HEK293 (cell line): ENCODE results near the gene EEF1AKMT1.

Source experiments
- BCL11A ChIP-seq: fragments of 450-650 bp; formaldehyde crosslinking; IDR thresholded peaks from 2 replicates; pipeline ENCODE4 v1.5.1; 2016; ENCODE audit warnings: low read depth, missing biosample characterization, missing genetic modification characterization
- BCL11B ChIP-seq: fragments of 450-650 bp; formaldehyde crosslinking; IDR thresholded peaks from 2 replicates; pipeline ENCODE4 v1.5.1; 2016; ENCODE audit warnings: low read depth, missing biosample characterization, missing genetic modification characterization
- HOXA7 ChIP-seq: sonication (generic); formaldehyde crosslinking; IDR thresholded peaks from 2 replicates; pipeline ENCODE4 v1.8.1; 2022; ENCODE audit warnings: missing genetic modification reagents, borderline replicate concordance
- HOXC10 ChIP-seq: sonication (generic); formaldehyde crosslinking; IDR thresholded peaks from 2 replicates; pipeline ENCODE4 v1.8.1; 2023; ENCODE audit warnings: mild to moderate bottlenecking, missing genetic modification reagents
- KLF9 ChIP-seq: fragments of 450-650 bp; formaldehyde crosslinking; IDR thresholded peaks from 2 replicates; pipeline ENCODE4 v1.5.1; 2016; ENCODE audit warnings: missing biosample characterization, missing genetic modification characterization, low read depth
- PRDM6 ChIP-seq: fragments of 450-650 bp; formaldehyde crosslinking; IDR thresholded peaks from 2 replicates; pipeline ENCODE4 v1.5.1; 2017; ENCODE audit warnings: missing biosample characterization, missing genetic modification characterization
- ZBTB10 ChIP-seq: fragments of 450-650 bp; formaldehyde crosslinking; IDR thresholded peaks from 2 replicates; pipeline ENCODE4 v1.5.1; 2016; ENCODE audit warnings: missing biosample characterization, missing genetic modification characterization
- ZBTB48 ChIP-seq: fragments of 450-650 bp; formaldehyde crosslinking; IDR thresholded peaks from 2 replicates; pipeline ENCODE4 v1.5.1; 2016; ENCODE audit warnings: missing biosample characterization, missing genetic modification characterization
- ZNF10 ChIP-seq: fragments of 450-650 bp; formaldehyde crosslinking; IDR thresholded peaks from 2 replicates; pipeline ENCODE4 v1.5.1; 2017; ENCODE audit warnings: missing biosample characterization, missing genetic modification characterization
- ZNF37A ChIP-seq: fragments of 450-650 bp; IDR thresholded peaks from 2 replicates; pipeline ENCODE4 v1.5.1; 2018; ENCODE audit warnings: missing biosample characterization, missing genetic modification characterization
- ZNF426 ChIP-seq: fragments of 450-650 bp; formaldehyde crosslinking; IDR thresholded peaks from 2 replicates; pipeline ENCODE4 v1.5.1; 2017; ENCODE audit warnings: missing biosample characterization, missing genetic modification characterization, mild to moderate bottlenecking, inconsistent platforms, moderate library complexity
- ZNF518A ChIP-seq: fragments of 450-650 bp; formaldehyde crosslinking; conservative IDR thresholded peaks from 2 replicates; pipeline ENCODE4 v1.5.1; 2016; ENCODE audit warnings: low read depth, missing biosample characterization, missing genetic modification characterization
- ZNF580 ChIP-seq: fragments of 450-650 bp; formaldehyde crosslinking; IDR thresholded peaks from 2 replicates; pipeline ENCODE4 v1.5.1; 2016; ENCODE audit warnings: missing biosample characterization, missing genetic modification characterization
- ZNF623 ChIP-seq: fragments of 450-650 bp; formaldehyde crosslinking; IDR thresholded peaks from 2 replicates; pipeline ENCODE4 v1.5.1; 2016; ENCODE audit warnings: missing biosample characterization, missing genetic modification characterization
- ZNF707 ChIP-seq: fragments of 450-650 bp; formaldehyde crosslinking; IDR thresholded peaks from 2 replicates; pipeline ENCODE4 v1.5.1; 2016; ENCODE audit warnings: missing biosample characterization, missing genetic modification characterization
- ZNF747 ChIP-seq: fragments of 450-650 bp; formaldehyde crosslinking; IDR thresholded peaks from 2 replicates; pipeline ENCODE4 v1.5.1; 2016; ENCODE audit warnings: missing biosample characterization, missing genetic modification characterization
- ZNF830 ChIP-seq: fragments of 450-650 bp; IDR thresholded peaks from 2 replicates; pipeline ENCODE4 v1.5.0; 2018; ENCODE audit warnings: missing biosample characterization, missing genetic modification characterization, low read depth, mild to moderate bottlenecking, moderate library complexity
- TF ChIP-seq, protein P1 (sequence below): fragments of 450-650 bp; formaldehyde crosslinking; IDR thresholded peaks from 2 replicates; pipeline ENCODE4 v1.5.1; 2016; ENCODE audit warnings: missing biosample characterization, missing genetic modification characterization

Gene EEF1AKMT1

GRCh38 chr13:20814224-20814910 lies 40.6 kb upstream of the EEF1AKMT1 start (continued):
- no peak for TF ChIP-seq ZBTB48 (tag by site-specific recombination)
- no peak for TF ChIP-seq ZNF830 (tag by site-specific recombination)
- TF ChIP-seq ZNF707 (tag by site-specific recombination), result no peak
- TF ChIP-seq PRDM6, result peak; percentile 87
- TF ChIP-seq ZBTB10 (tag by site-specific recombination), result peak; percentile 19; the same call in 1 of the 2 replicates
- no peak for TF ChIP-seq ZNF747 (tag by site-specific recombination)
- peak; percentile 91 for TF ChIP-seq ZNF580 (tag by site-specific recombination)
- TF ChIP-seq ZNF426 (tag by site-specific recombination), result no peak
- no peak for TF ChIP-seq HOXA7 (CRISPR knock-in tag)
- TF ChIP-seq HOXC10 (CRISPR knock-in tag), result no peak
- TF ChIP-seq ZNF37A (tag by site-specific recombination), result no peak
- peak; percentile 27; the same call in 1 of the 2 replicates for TF ChIP-seq ZNF10 (tag by site-specific recombination)
- no peak; the same call in 1 of the 2 replicates for TF ChIP-seq ZNF623 (tag by site-specific recombination)
- TF ChIP-seq, protein P1, sequence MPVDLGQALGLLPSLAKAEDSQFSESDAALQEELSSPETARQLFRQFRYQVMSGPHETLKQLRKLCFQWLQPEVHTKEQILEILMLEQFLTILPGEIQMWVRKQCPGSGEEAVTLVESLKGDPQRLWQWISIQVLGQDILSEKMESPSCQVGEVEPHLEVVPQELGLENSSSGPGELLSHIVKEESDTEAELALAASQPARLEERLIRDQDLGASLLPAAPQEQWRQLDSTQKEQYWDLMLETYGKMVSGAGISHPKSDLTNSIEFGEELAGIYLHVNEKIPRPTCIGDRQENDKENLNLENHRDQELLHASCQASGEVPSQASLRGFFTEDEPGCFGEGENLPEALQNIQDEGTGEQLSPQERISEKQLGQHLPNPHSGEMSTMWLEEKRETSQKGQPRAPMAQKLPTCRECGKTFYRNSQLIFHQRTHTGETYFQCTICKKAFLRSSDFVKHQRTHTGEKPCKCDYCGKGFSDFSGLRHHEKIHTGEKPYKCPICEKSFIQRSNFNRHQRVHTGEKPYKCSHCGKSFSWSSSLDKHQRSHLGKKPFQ (tag by site-specific recombination), result 0 out of 2 replicates have a peak, but pooled peaks have one; percentile 21
- TF ChIP-seq ZNF518A (tag by site-specific recombination), result peak; percentile 18; the same call in 1 of the 2 replicates
- TF ChIP-seq BCL11A (tag by site-specific recombination), result peak; percentile 98
- no peak for TF ChIP-seq BCL11B (tag by site-specific recombination)
- TF ChIP-seq KLF9, result peak; percentile 27; the same call in 1 of the 2 replicates
- TF ChIP-seq, all 188 proteins: peak for 65
